A549 (cell line): Measurements from ENCODE around the gene MMP1. TPM values are rescaled to one million over a fixed set of nuclear protein-coding genes. Genes with fewer than 3 reads are reported as not detected.

Experiments used
- polyA plus RNA-seq, 4 experiments: library from polyadenylated mRNA; depleted of rRNA in 3 of 4; stranded (reverse); fragments of >200 nt; fragmentation: RNase III in 1 of 4; extraction: RNeasy Plus Mini Kit Qiagen cat#74134 plus additional on column Dnase treatment in 1 of 4; gene quantifications; 2 replicates in 3 of 4; 3 replicates in 1 of 4; pipeline ENCODE4 v1.2.3, GENCODE V29; 2011 to 2017

Gene MMP1
- polyA plus RNA-seq, 2 of the 4 experiments (the other 2 are of a cell fraction) = 0.06 to 0.12 TPM

Other genes starting within 250 kb of the MMP1 start
- gene MMP20, start 172.8 kb downstream of the MMP1 start, polyA plus RNA-seq (2011; rRNA removed) = not detected in 2 replicates
- not detected in 3 replicates for gene MMP20, start 172.8 kb downstream of the MMP1 start, polyA plus RNA-seq (2017; fragmentation: RNase III; extraction: RNeasy Plus Mini Kit Qiagen cat#74134 plus additional on column Dnase treatment)
- not detected in 2 replicates for gene MMP27, start 92.4 kb downstream of the MMP1 start, polyA plus RNA-seq (2011; rRNA removed)
- gene MMP27, start 92.4 kb downstream of the MMP1 start, polyA plus RNA-seq (2017; fragmentation: RNase III; extraction: RNeasy Plus Mini Kit Qiagen cat#74134 plus additional on column Dnase treatment) = not detected in 3 replicates
- not detected in 2 replicates for gene MMP8, start 73.2 kb downstream of the MMP1 start, polyA plus RNA-seq (2011; rRNA removed)
- not detected in 3 replicates for gene MMP8, start 73.2 kb downstream of the MMP1 start, polyA plus RNA-seq (2017; fragmentation: RNase III; extraction: RNeasy Plus Mini Kit Qiagen cat#74134 plus additional on column Dnase treatment)
- 1.5 and 2.0 TPM in 2 replicates for gene MMP10, start 17.5 kb downstream of the MMP1 start, polyA plus RNA-seq (2011; rRNA removed)
- 0.13 to 0.17 TPM (median 0.13 TPM) in 3 replicates for gene MMP10, start 17.5 kb downstream of the MMP1 start, polyA plus RNA-seq (2017; fragmentation: RNase III; extraction: RNeasy Plus Mini Kit Qiagen cat#74134 plus additional on column Dnase treatment)
- 0.04 TPM in 1 of 2 replicates, not detected in the other for gene MMP3, start 45.4 kb upstream of the MMP1 start, polyA plus RNA-seq (2011; rRNA removed)
- gene MMP3, start 45.4 kb upstream of the MMP1 start, polyA plus RNA-seq (2017; fragmentation: RNase III; extraction: RNeasy Plus Mini Kit Qiagen cat#74134 plus additional on column Dnase treatment) = not detected in 3 replicates
- gene MMP12, start 76.8 kb upstream of the MMP1 start, polyA plus RNA-seq (2011; rRNA removed) = not detected in 2 replicates
- gene MMP12, start 76.8 kb upstream of the MMP1 start, polyA plus RNA-seq (2017; fragmentation: RNase III; extraction: RNeasy Plus Mini Kit Qiagen cat#74134 plus additional on column Dnase treatment) = not detected in 3 replicates
- 0.04 TPM in 1 of 2 replicates, not detected in the other for gene MMP13, start 157.6 kb upstream of the MMP1 start, polyA plus RNA-seq (2011; rRNA removed)
- gene MMP13, start 157.6 kb upstream of the MMP1 start, polyA plus RNA-seq (2017; fragmentation: RNase III; extraction: RNeasy Plus Mini Kit Qiagen cat#74134 plus additional on column Dnase treatment) = not detected in 3 replicates